HL-60 (cell line): ENCODE measurements around the gene MED16.

ENCODE experiments used
- GABPA ChIP-seq: IDR thresholded peaks from 2 replicates; pipeline ENCODE4 v1.6.1; 2012; ENCODE audit warnings: low read depth
- POLR2AphosphoS5 ChIP-seq: IDR thresholded peaks from 2 replicates; pipeline ENCODE4 v1.6.1; 2012; ENCODE audit warnings: low read depth
- TF ChIP-seq, protein P1 (sequence below): IDR thresholded peaks from one replicate; pipeline ENCODE4 v1.5.1; 2011; ENCODE audit warnings: low read length, control low read depth, inconsistent platforms; ENCODE audit not compliant: insufficient read depth
- TF ChIP-seq, protein P2 (sequence below): IDR thresholded peaks from 2 replicates; pipeline ENCODE4 v1.6.1; 2012; ENCODE audit warnings: low read depth; ENCODE audit not compliant: insufficient replicate concordance

DNA sequence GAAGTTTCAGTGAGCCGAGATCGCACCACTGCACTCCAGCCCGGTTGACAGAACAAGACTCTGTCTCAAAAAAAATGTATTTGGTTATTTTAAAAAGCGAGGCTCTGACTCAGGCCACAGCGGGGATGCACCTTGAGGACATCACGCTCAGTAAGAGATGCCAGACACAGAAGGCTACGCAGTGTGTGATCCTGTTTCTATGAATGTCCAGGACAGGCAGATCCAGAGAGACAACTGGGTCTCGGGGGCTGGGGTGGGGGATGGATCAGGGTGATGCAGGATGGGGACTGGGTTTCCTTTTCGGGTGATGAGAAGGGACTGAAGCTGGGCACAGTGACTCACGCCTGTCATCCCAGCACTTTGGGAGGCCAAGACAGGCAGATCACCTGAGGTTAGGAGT lies 5.4 kb downstream of the MED16 start:
- TF ChIP-seq, protein P1, sequence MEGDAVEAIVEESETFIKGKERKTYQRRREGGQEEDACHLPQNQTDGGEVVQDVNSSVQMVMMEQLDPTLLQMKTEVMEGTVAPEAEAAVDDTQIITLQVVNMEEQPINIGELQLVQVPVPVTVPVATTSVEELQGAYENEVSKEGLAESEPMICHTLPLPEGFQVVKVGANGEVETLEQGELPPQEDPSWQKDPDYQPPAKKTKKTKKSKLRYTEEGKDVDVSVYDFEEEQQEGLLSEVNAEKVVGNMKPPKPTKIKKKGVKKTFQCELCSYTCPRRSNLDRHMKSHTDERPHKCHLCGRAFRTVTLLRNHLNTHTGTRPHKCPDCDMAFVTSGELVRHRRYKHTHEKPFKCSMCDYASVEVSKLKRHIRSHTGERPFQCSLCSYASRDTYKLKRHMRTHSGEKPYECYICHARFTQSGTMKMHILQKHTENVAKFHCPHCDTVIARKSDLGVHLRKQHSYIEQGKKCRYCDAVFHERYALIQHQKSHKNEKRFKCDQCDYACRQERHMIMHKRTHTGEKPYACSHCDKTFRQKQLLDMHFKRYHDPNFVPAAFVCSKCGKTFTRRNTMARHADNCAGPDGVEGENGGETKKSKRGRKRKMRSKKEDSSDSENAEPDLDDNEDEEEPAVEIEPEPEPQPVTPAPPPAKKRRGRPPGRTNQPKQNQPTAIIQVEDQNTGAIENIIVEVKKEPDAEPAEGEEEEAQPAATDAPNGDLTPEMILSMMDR, result no peak
- TF ChIP-seq GABPA (no peak), POLR2AphosphoS5 (no peak)
- TF ChIP-seq, protein P2, sequence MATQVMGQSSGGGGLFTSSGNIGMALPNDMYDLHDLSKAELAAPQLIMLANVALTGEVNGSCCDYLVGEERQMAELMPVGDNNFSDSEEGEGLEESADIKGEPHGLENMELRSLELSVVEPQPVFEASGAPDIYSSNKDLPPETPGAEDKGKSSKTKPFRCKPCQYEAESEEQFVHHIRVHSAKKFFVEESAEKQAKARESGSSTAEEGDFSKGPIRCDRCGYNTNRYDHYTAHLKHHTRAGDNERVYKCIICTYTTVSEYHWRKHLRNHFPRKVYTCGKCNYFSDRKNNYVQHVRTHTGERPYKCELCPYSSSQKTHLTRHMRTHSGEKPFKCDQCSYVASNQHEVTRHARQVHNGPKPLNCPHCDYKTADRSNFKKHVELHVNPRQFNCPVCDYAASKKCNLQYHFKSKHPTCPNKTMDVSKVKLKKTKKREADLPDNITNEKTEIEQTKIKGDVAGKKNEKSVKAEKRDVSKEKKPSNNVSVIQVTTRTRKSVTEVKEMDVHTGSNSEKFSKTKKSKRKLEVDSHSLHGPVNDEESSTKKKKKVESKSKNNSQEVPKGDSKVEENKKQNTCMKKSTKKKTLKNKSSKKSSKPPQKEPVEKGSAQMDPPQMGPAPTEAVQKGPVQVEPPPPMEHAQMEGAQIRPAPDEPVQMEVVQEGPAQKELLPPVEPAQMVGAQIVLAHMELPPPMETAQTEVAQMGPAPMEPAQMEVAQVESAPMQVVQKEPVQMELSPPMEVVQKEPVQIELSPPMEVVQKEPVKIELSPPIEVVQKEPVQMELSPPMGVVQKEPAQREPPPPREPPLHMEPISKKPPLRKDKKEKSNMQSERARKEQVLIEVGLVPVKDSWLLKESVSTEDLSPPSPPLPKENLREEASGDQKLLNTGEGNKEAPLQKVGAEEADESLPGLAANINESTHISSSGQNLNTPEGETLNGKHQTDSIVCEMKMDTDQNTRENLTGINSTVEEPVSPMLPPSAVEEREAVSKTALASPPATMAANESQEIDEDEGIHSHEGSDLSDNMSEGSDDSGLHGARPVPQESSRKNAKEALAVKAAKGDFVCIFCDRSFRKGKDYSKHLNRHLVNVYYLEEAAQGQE, result no peak
